NT2/D1 (cell line): Measurements from ENCODE around the gene UNC5C.

Experiments used
- SUZ12 ChIP-seq: IDR thresholded peaks from 2 replicates; pipeline ENCODE4 v1.6.1; 2011; ENCODE audit not compliant: insufficient read length, insufficient read depth; ENCODE audit errors: extremely low read depth
- YY1 ChIP-seq: IDR thresholded peaks from 2 replicates; pipeline ENCODE4 v1.6.1; 2011; ENCODE audit not compliant: insufficient read length, insufficient read depth

GRCh38 chr4:95507561-95507960 is 41.2 kb downstream of the UNC5C start:
- no peak for TF ChIP-seq SUZ12
- no peak for TF ChIP-seq YY1
